Upper lobe of left lung (tissue), 4 donors: ENCODE results near the gene ASL.
A peak's percentile ranks its signal among the peaks of the same experiment; 100 is the strongest.

Experiments
- CTCF ChIP-seq, 6 experiments: fragments of 450-650 bp in 4 of 6; fragments of 200-600 bp in 2 of 6; sonication (generic) in 2 of 6; IDR thresholded peaks; one replicate each; pipeline ENCODE4 v1.5.1; 2016 to 2019; ENCODE audit warnings: antibody characterized with exemption in 6 of 6
- POLR2A ChIP-seq, 4 donors: fragments of 450-650 bp; IDR thresholded peaks; one replicate each; pipeline ENCODE4 v1.5.1; 2016 to 2017; ENCODE audit warnings: antibody characterized with exemption in 4 of 4, mild to moderate bottlenecking in 2 of 4
- POLR2AphosphoS5 ChIP-seq, 2 donors: sonication (generic); formaldehyde crosslinking; IDR thresholded peaks; one replicate each; pipeline ENCODE4 v1.5.1; 2017; ENCODE audit warnings: antibody characterized with exemption in 2 of 2

- TF ChIP-seq POLR2A (IDR thresholded peaks at IDR 0.05) (peak in 3 of 4 donors; percentile 74 to 94 (median 85)), POLR2AphosphoS5 (IDR thresholded peaks at IDR 0.05) (peak; percentile 89 to 99), CTCF (IDR thresholded peaks at IDR 0.05) (no peak)
These were observed at the start of gene ASL for GRCh38 chr7:66075590-66076461.
